HepG2 (cell line): ENCODE results near the gene LPIN3. TPM values are rescaled to one million over a fixed set of nuclear protein-coding genes. Genes with fewer than 3 reads are reported as not detected.
A peak's percentile ranks its signal among the peaks of the same experiment; 100 is the strongest.

Source experiments
- ARID5B ChIP-seq: IDR thresholded peaks from 2 replicates; pipeline ENCODE4 v1.4.0; 2020; ENCODE audit warnings: mild to moderate bottlenecking, missing genetic modification reagents
- CTCF ChIP-seq: sonication (generic); formaldehyde crosslinking; IDR thresholded peaks from 2 replicates; pipeline ENCODE4 v1.5.0; 2020; ENCODE audit warnings: mild to moderate bottlenecking, missing genetic modification reagents, moderate library complexity
- DNMT1 ChIP-seq: sonication (generic); formaldehyde crosslinking; IDR thresholded peaks from 2 replicates; pipeline ENCODE4 v1.5.1; 2020; ENCODE audit warnings: mild to moderate bottlenecking, missing genetic modification reagents
- KDM1A ChIP-seq: IDR thresholded peaks from 2 replicates; pipeline ENCODE4 v1.6.1; 2016; ENCODE audit warnings: missing compliant biosample characterization
- KMT2A ChIP-seq: sonication (generic); formaldehyde crosslinking; IDR thresholded peaks from 2 replicates; pipeline ENCODE4 v1.4.0; 2020; ENCODE audit warnings: missing genetic modification reagents
- MAFK ChIP-seq, 2 experiments: IDR thresholded peaks in 1 of 2; conservative IDR thresholded peaks in 1 of 2; 2 replicates each; pipeline ENCODE4 v1.6.1; 2011; ENCODE audit warnings: improper control_type of control experiment in 2 of 2, low read length in 2 of 2
- MAX ChIP-seq: IDR thresholded peaks from 2 replicates; pipeline ENCODE4 v1.6.1; 2012; ENCODE audit warnings: inconsistent platforms
- PHF5A ChIP-seq: IDR thresholded peaks from one replicate; pipeline ENCODE4 v1.6.1; 2018; ENCODE audit warnings: low read depth, missing genetic modification reagents; ENCODE audit not compliant: unreplicated experiment
- RORA ChIP-seq: sonication (generic); formaldehyde crosslinking; IDR thresholded peaks from 2 replicates; pipeline ENCODE4 v1.5.0; 2020; ENCODE audit warnings: mild to moderate bottlenecking, missing genetic modification reagents, moderate library complexity
- SRSF1 ChIP-seq: fragments of 200-400 bp; formaldehyde crosslinking; optimal IDR thresholded peaks from 2 replicates; pipeline ENCODE3; 2017; ENCODE audit warnings: mild to moderate bottlenecking, low read depth, low read length, moderate library complexity
- TCF7 ChIP-seq: sonication (generic); IDR thresholded peaks from 2 replicates; pipeline ENCODE4 v1.6.1; 2016; ENCODE audit warnings: antibody characterized with exemption, low read depth
- ZNF251 ChIP-seq: sonication (generic); formaldehyde crosslinking; IDR thresholded peaks from 2 replicates; pipeline ENCODE4 v1.9.0; 2021; ENCODE audit warnings: mild to moderate bottlenecking, missing genetic modification reagents
- ZNF260 ChIP-seq: sonication (generic); formaldehyde crosslinking; IDR thresholded peaks from 2 replicates; pipeline ENCODE4 v1.4.0; 2020; ENCODE audit warnings: missing genetic modification reagents, low read depth, mild to moderate bottlenecking, borderline replicate concordance
- ZNF274 ChIP-seq: sonication (generic); formaldehyde crosslinking; IDR thresholded peaks from 2 replicates; pipeline ENCODE4 v1.5.1; 2020; ENCODE audit warnings: mild to moderate bottlenecking, missing genetic modification reagents
- ZNF335 ChIP-seq: sonication (generic); formaldehyde crosslinking; IDR thresholded peaks from 2 replicates; pipeline ENCODE4 v1.4.0; 2020; ENCODE audit warnings: missing genetic modification reagents
- ZNF546 ChIP-seq: sonication (generic); formaldehyde crosslinking; conservative IDR thresholded peaks from 2 replicates; pipeline ENCODE4 v1.8.1; 2023; ENCODE audit warnings: mild to moderate bottlenecking, missing genetic modification reagents
- ZNF547 ChIP-seq: sonication (generic); formaldehyde crosslinking; IDR thresholded peaks from 2 replicates; pipeline ENCODE4 v1.5.1; 2020; ENCODE audit warnings: mild to moderate bottlenecking, missing genetic modification reagents
- ZNF580 ChIP-seq: IDR thresholded peaks from 2 replicates; pipeline ENCODE4 v1.6.1; 2016; ENCODE audit warnings: low read depth, borderline replicate concordance
- ZNF75D ChIP-seq: sonication (generic); formaldehyde crosslinking; IDR thresholded peaks from 2 replicates; pipeline ENCODE4 v1.8.1; 2023; ENCODE audit warnings: missing genetic modification reagents, mild to moderate bottlenecking, borderline replicate concordance
- ZNF883 ChIP-seq: sonication (generic); formaldehyde crosslinking; IDR thresholded peaks from 2 replicates; pipeline ENCODE4 v1.5.1; 2020; ENCODE audit warnings: mild to moderate bottlenecking, missing genetic modification reagents; ENCODE audit errors: not compliant biosample characterization
- ZNF891 ChIP-seq: sonication (generic); formaldehyde crosslinking; IDR thresholded peaks from 2 replicates; pipeline ENCODE4 v1.5.0; 2020; ENCODE audit warnings: mild to moderate bottlenecking, missing genetic modification reagents
- ZSCAN25 ChIP-seq: sonication (generic); formaldehyde crosslinking; IDR thresholded peaks from 2 replicates; pipeline ENCODE4 v1.8.0; 2022; ENCODE audit warnings: mild to moderate bottlenecking, missing genetic modification reagents
- polyA plus RNA-seq, 8 experiments: library from polyadenylated mRNA; depleted of rRNA in 3 of 8; stranded (reverse) in 7 of 8; unstranded in 1 of 8; fragments of >200 nt; fragmentation: Illumina TruSeq in 4 of 8; extraction: Trizol in 4 of 8; gene quantifications; 2 replicates each; pipeline versions ENCODE4 v1.2.1 to v1.2.3, GENCODE V29; 2011 to 2016; ENCODE audit warnings: low read depth in 4 of 8, missing spikeins in 1 of 8, mixed read lengths in 1 of 8; ENCODE audit not compliant: insufficient read depth in 1 of 8
- total RNA-seq, 5 experiments: library from RNA; depleted of rRNA; stranded (reverse); fragments of >200 nt; fragmentation: Illumina TruSeq; extraction: Trizol; gene quantifications; 2 replicates each; pipeline ENCODE4 v1.2.3, GENCODE V29; 2016; ENCODE audit warnings: low read depth in 1 of 5
- TF ChIP-seq, protein P1 (sequence below): sonication (generic); formaldehyde crosslinking; IDR thresholded peaks from 2 replicates; pipeline ENCODE4 v1.8.1; 2023; ENCODE audit warnings: mild to moderate bottlenecking, moderate library complexity, missing genetic modification reagents

Gene LPIN3
- total and polyA plus RNA-seq, 2 of the 13 experiments (the other 11 are each of a cell fraction or from before 2014, with no cell fraction given), result 14.2 to 28.6 TPM

DNA sequence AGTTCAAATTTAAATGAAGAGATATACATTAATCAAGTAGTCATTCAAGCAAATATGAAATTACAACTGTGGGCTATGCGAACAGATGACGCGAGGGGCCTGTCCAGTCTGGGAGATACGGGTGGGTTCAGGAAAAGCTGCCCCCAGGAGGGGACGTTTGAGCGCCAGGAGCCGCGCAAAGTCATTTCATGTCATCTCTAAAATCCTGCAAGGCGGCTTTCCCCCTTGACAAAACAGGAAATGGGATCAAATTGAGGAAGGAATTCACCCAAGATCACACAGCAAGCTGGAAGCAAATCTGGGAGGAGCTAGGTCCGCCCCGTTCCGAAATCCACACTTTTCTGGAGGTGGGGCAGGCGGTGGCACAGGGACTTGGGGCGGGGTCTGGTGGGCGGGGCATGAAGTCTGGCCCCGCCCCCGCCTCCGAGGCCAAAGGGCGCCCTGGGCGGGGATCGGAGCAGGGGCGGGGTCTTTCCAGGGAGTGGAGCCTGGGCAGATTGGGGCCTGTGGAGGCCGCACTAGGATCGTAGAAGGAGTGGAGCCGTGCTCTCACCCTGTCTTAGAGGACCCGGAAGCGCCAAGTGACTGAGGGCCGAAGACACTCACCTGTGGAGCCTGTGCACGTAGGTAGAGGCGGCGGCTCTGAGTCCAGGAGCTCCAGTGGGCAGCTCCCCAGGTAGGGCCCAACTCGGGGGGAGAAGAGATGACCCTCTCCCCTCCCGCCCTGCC is at the start of gene LPIN3 (continued):
- TF ChIP-seq ARID5B (CRISPR knock-in tag) (peak; percentile 64), ZNF251 (CRISPR knock-in tag) (0 out of 2 replicates have a peak, but pooled peaks have one; percentile 58), DNMT1 (CRISPR knock-in tag) (no peak; the same call in 1 of the 2 replicates), SRSF1 (peak; percentile 55), ZNF75D (no peak), TCF7 (no peak), CTCF (CRISPR knock-in tag) (peak; percentile 94), MAFK (conservative IDR thresholded peaks at IDR 0.05 in 1 of 2, IDR thresholded peaks at IDR 0.05 in 1 of 2; ENCODE audit: low read length in 2 of 2) (no peak), ZNF580 (peak; percentile 69; the same call in 1 of the 2 replicates), ZNF891 (CRISPR knock-in tag) (peak; percentile 40; the same call in 1 of the 2 replicates), ZNF546 (CRISPR knock-in tag) (no peak; the same call in 1 of the 2 replicates), ZNF335 (CRISPR knock-in tag) (peak; percentile 71; the same call in 1 of the 2 replicates), ZNF260 (CRISPR knock-in tag) (no peak), ZNF883 (peak; percentile 24), PHF5A (CRISPR knock-in tag) (no peak), RORA (CRISPR knock-in tag) (no peak), KMT2A (CRISPR knock-in tag) (peak; percentile 49; the same call in 1 of the 2 replicates), ZNF547 (CRISPR knock-in tag) (no peak), KDM1A (CRISPR knock-in tag) (0 out of 2 replicates have a peak, but pooled peaks have one; percentile 4), ZNF274 (CRISPR knock-in tag) (no peak; the same call in 1 of the 2 replicates), MAX (no peak), ZSCAN25 (peak; percentile 49; the same call in 1 of the 2 replicates)
- TF ChIP-seq, protein P1, sequence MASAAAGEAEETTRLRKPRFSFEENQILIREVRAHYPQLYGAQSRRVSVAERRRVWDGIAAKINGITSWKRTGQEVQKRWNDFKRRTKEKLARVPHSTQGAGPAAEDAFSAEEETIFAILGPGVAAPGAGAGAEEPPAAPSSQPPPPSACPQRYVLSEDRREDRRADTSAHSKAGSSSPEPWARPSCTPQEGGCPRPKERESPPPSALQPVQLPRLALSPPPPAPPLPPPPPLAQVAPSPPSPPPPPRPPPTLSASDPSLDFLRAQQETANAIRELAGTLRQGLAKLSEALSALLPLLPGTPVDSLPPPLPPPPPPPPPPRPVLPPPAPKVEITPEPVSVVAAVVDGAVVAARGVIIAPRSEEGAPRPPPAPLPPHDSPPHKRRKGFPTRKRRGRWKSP (CRISPR knock-in tag), result peak; percentile 34; the same call in 1 of the 2 replicates
